ENCODE data around the gene COX4I1.

DNA sequence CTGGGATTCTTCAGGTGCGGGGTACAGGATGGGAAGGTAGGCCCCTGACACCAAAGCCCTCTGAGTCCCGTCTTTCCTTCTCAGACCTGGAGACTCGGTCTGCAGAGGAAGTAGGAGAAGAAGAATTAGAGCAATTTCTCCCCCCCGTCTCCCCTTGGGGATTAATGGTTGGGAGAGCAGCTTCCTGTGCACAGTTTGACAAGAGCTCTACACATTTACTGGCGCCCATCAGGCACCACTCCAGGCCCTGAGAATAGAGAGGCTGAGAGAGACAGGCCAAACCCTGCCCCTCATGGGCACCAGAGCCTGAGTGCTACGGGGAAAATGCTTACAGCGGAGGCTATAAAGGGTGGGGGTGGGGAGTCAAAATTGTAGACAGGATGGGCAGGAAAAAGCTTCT is 45.1 kb upstream of the COX4I1 start:
- TF ChIP-seq SUZ12 (IDR thresholded peaks at IDR 0.05) (no peak), ELF4 (IDR thresholded peaks at IDR 0.05) (no peak), TARDBP (IDR thresholded peaks at IDR 0.05) (no peak), SP1 (IDR thresholded peaks at IDR 0.05) (no peak), ZNF384 (IDR thresholded peaks at IDR 0.05) (no peak), FOXA1 (IDR thresholded peaks at IDR 0.05) (no peak), LEF1 (IDR thresholded peaks at IDR 0.05; ENCODE audit: borderline replicate concordance) (no peak), ARNT (IDR thresholded peaks at IDR 0.05) (no peak), BHLHE40 (IDR thresholded peaks at IDR 0.05; ENCODE audit: borderline replicate concordance) (no peak)

All from HEK293T (cell line).